Activated CD4-positive, alpha-beta T cell treated with anti-CD3 and anti-CD28 coated beads for 36 hours (primary cell): ENCODE results near the gene ERGIC1. TPM values are rescaled to one million over a fixed set of nuclear protein-coding genes. Genes with fewer than 3 reads are reported as not detected.

Experiments
- ATAC-seq: fragments of 200-7000 bp; cut with Tn5 transposase; one replicate; pipeline ENCODE4 v1.10.0; 2021; ENCODE audit warnings: mild to moderate bottlenecking, moderate library complexity
- CTCF ChIA-PET: fragments of 350-600 bp; sonication (Branson Sonifier 250); formaldehyde crosslinking; loops from one replicate; lab custom pipeline; 2021; ENCODE audit warnings: antibody characterized with exemption; lab: Charles Lee
- POLR2A ChIA-PET: fragments of 350-600 bp; sonication (Branson Sonifier 250); formaldehyde crosslinking; loops from one replicate; lab custom pipeline; 2021; ENCODE audit warnings: antibody characterized with exemption, inconsistent platforms; lab: Charles Lee
- DNase-seq: peaks from one replicate; pipeline ENCODE4 v3.0.0-alpha.2; 2020
- H3K27ac Mint-ChIP-seq: one replicate; pipeline ENCODE4 v1.8.0; 2021; ENCODE audit warnings: mixed read lengths
- H3K27me3 Mint-ChIP-seq: one replicate; pipeline ENCODE4 v1.8.0; 2021; ENCODE audit warnings: mixed read lengths
- H3K36me3 Mint-ChIP-seq: one replicate; pipeline ENCODE4 v1.8.0; 2021; ENCODE audit warnings: low read depth, mixed read lengths
- H3K4me1 Mint-ChIP-seq: one replicate; pipeline ENCODE4 v1.8.0; 2021; ENCODE audit warnings: mixed read lengths
- H3K4me3 Mint-ChIP-seq: one replicate; pipeline ENCODE4 v1.8.0; 2021; ENCODE audit warnings: mild to moderate bottlenecking, moderate library complexity, mixed read lengths
- H3K9me3 Mint-ChIP-seq: one replicate; pipeline ENCODE4 v1.8.0; 2021; ENCODE audit warnings: low read depth, mixed read lengths
- intact Hi-C, 2 experiments: fragments of 100-400 bp; cut with DNase I in 1 of 2; cut with micrococcal nuclease in 1 of 2; formaldehyde crosslinking; loops; one replicate each; pipeline versions ENCODE4 v1.14.2 to v1.15.1; 2022 to 2024; cut with DNase I, micrococcal nuclease
- total RNA-seq, 2 experiments: library from RNA; stranded (reverse); gene quantifications; one replicate each; pipeline ENCODE4 v1.2.3, GENCODE V29; 2021

The ERGIC1 gene
- total RNA-seq, 2 experiments from 2014 or later = 40.3 to 50.0 TPM

GRCh38 chr5:172898218-172898842 is 64.3 kb downstream of the ERGIC1 start:
- ChIA-PET CTCF (interaction anchor here (0.7 kb wide), 1 partner anchor 183 kb away, joined by 3 read pairs; no protein-coding TSS in a partner anchor), POLR2A (no interaction called here)
- H3K27me3 Mint-ChIP-seq = no peaks in the 10 kb centered on the region
- H3K27ac Mint-ChIP-seq = no peak overlapping the region
- intact Hi-C loops = no loop called here
- ATAC-seq (no peak), DNase-seq (no peak)
- H3K4me1 Mint-ChIP-seq = peaks cover 4% of the 10 kb centered on the region
- H3K4me3 Mint-ChIP-seq = no peak overlapping the region
- peaks cover 5% of the 10 kb centered on the region for H3K36me3 Mint-ChIP-seq
- H3K9me3 Mint-ChIP-seq = no peaks in the 10 kb centered on the region

- intact Hi-C loops = no loop called here
- Mint-ChIP-seq H3K4me1 (peaks cover 4% of the 10 kb centered on the region), H3K27ac (no peak overlapping the region), H3K9me3 (no peaks in the 10 kb centered on the region), H3K27me3 (no peaks in the 10 kb centered on the region), H3K36me3 (peaks cover 5% of the 10 kb centered on the region), H3K4me3 (no peak overlapping the region)
- ChIA-PET POLR2A (no interaction called here), CTCF (interaction anchor here (0.6 kb wide), 1 partner anchor 262 kb away, joined by 3 read pairs; no protein-coding TSS in a partner anchor)
- DNase-seq = no peak
- no peak for ATAC-seq
Observed at GRCh38 chr5:172898843-172899369, 64.9 kb downstream of the ERGIC1 start.

GRCh38 chr5:172899436-172899835 is 65.4 kb downstream of the ERGIC1 start:
- CTCF ChIA-PET = interaction anchor here (0.6 kb wide), 1 partner anchor 262 kb away, joined by 3 read pairs; no protein-coding TSS in a partner anchor
- intact Hi-C loops = no loop called here
- H3K4me1 Mint-ChIP-seq = peaks cover 4% of the 10 kb centered on the region
- DNase-seq = no peak
- H3K4me3 Mint-ChIP-seq = no peak overlapping the region
- H3K36me3 Mint-ChIP-seq = peaks cover 5% of the 10 kb centered on the region
- no peaks in the 10 kb centered on the region for H3K9me3 Mint-ChIP-seq
- no peak overlapping the region for H3K27ac Mint-ChIP-seq
- no peaks in the 10 kb centered on the region for H3K27me3 Mint-ChIP-seq
- no peak for ATAC-seq
- POLR2A ChIA-PET = no interaction called here

DNA sequence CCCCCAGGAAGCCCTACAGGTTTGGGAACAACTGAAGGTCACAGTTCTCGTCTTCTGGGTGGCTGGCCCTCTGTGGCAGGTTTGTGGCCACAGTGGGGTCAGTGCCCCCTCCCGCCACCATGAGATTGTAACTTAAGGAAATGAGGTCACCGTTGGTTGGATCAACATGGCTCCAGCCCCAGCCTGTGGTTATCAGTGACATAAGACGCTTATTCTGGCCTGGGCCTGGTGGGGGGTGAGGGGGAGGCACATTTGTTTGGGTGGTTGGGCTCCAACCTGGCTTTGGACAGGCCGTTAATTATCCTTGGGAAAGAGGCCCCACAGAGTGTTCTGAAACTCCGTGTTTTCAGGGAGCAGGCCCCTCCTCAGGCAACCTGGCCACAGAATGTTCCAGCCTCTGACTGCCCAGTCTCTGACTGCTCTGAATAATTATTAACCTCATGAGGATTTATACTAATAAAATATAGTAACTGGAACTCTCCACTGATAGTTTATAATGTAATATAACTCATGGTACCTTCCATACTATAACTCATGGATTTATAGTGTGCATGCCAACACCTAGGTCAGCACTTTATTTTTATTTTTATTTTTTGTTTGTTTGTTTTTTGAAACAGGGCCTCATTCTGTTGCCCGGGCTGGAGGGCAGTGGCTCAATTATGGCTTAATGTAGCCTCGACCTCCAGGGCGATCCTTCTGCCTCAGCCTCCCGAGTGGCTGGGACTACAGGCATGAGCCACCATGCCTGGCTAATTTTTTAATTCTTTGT is 67.1 kb downstream of the ERGIC1 start:
- DNase-seq = no peak
- H3K27ac Mint-ChIP-seq = no peak overlapping the region
- ChIA-PET CTCF (interaction anchor here (0.6 kb wide), 1 partner anchor 34 kb away, joined by 3 read pairs; no protein-coding TSS in a partner anchor), POLR2A (no interaction called here)
- H3K36me3 Mint-ChIP-seq = peaks cover 5% of the 10 kb centered on the region
- H3K4me1 Mint-ChIP-seq = peaks cover 4% of the 10 kb centered on the region
- intact Hi-C loops = no loop called here
- H3K4me3 Mint-ChIP-seq = no peak overlapping the region
- H3K27me3 Mint-ChIP-seq = no peaks in the 10 kb centered on the region
- no peak for ATAC-seq
- H3K9me3 Mint-ChIP-seq = no peaks in the 10 kb centered on the region

DNA sequence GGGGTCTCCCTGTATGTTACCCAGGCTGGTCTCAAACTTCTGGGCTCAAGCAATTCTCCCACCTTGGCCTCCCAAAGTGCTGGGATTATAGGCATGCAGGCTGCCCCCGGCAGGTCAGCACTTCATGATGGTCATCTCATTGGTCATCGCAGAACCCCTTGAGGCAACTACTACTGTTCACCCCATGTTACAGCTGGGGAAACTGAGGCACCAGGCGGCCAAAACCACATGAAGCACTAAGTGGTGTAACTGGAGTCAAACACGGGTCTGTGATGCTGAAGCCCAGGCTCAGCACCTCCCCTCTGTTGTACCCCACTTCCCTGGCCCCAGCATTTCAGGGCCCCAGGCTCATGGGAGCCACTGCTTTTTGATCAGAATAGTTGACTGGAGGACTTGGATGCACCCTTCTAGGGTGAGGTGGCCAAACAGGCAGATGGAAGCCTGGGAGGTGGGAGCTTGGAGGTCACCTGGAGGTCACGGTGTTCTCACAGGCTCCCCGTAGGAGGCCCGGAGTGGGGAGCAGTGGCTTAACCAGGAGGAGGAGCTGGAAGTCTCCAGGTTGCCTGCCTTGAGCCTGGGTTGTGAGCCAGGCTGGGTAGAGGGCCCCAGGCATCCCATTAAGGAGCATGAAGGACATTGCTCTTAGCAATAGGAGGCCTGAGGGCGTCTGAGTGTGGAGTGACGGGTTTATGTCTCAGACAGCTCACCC is 67.9 kb downstream of the ERGIC1 start:
- POLR2A ChIA-PET = no interaction called here
- no peak overlapping the region for H3K4me3 Mint-ChIP-seq
- CTCF ChIA-PET = no interaction called here
- H3K27me3 Mint-ChIP-seq = no peaks in the 10 kb centered on the region
- no peaks in the 10 kb centered on the region for H3K9me3 Mint-ChIP-seq
- intact Hi-C loops = no loop called here
- DNase-seq (no peak), ATAC-seq (no peak)
- H3K27ac Mint-ChIP-seq = no peak overlapping the region
- H3K36me3 Mint-ChIP-seq = peaks cover 5% of the 10 kb centered on the region
- H3K4me1 Mint-ChIP-seq = peaks cover 4% of the 10 kb centered on the region

GRCh38 chr5:172902497-172903472 is 68.7 kb downstream of the ERGIC1 start:
- ATAC-seq (no peak), DNase-seq (no peak)
- peaks cover 2% of the 10 kb centered on the region for H3K4me1 Mint-ChIP-seq
- peaks cover 5% of the 10 kb centered on the region for H3K36me3 Mint-ChIP-seq
- ChIA-PET POLR2A (no interaction called here), CTCF (no interaction called here)
- no peak overlapping the region for H3K4me3 Mint-ChIP-seq
- H3K27ac Mint-ChIP-seq = no peak overlapping the region
- H3K27me3 Mint-ChIP-seq = no peaks in the 10 kb centered on the region
- no peaks in the 10 kb centered on the region for H3K9me3 Mint-ChIP-seq
- intact Hi-C loops = no loop called here

DNA sequence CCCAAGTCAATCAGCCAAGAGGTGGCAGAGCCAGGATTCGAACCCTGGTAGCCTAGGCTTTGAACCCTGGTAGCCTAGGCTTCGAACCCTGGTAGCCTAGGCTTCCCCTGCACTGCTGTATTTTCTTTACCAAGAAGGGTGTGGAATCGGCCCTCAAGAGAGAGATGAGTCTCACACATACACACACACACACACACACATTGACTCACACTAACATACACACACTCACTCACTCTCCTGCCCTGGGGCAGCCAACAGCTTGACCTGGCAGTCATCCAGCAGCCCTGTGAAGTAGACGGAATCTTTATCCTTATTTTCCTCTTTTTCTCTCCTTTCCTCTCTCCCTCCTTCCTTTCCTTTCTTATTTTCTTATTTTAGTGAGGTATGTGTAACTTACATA is 69.7 kb downstream of the ERGIC1 start:
- POLR2A ChIA-PET = no interaction called here
- Mint-ChIP-seq H3K9me3 (no peaks in the 10 kb centered on the region), H3K4me1 (peaks cover 2% of the 10 kb centered on the region), H3K4me3 (no peak overlapping the region), H3K36me3 (peaks cover 2% of the 10 kb centered on the region), H3K27ac (no peak overlapping the region), H3K27me3 (no peaks in the 10 kb centered on the region)
- intact Hi-C loops = no loop called here
- DNase-seq = no peak
- CTCF ChIA-PET = no interaction called here
- no peak for ATAC-seq

GRCh38 chr5:172904312-172904642 is 70.2 kb downstream of the ERGIC1 start:
- Mint-ChIP-seq H3K9me3 (no peaks in the 10 kb centered on the region), H3K4me1 (peaks cover 2% of the 10 kb centered on the region), H3K27me3 (no peaks in the 10 kb centered on the region), H3K4me3 (no peak overlapping the region), H3K27ac (no peak overlapping the region), H3K36me3 (no peaks in the 10 kb centered on the region)
- ATAC-seq (no peak), DNase-seq (no peak)
- intact Hi-C loops = no loop called here
- ChIA-PET POLR2A (no interaction called here), CTCF (interaction anchor here (1.0 kb wide), 1 partner anchor 188 kb away, joined by 3 read pairs; no protein-coding TSS in a partner anchor)

- Mint-ChIP-seq H3K36me3 (peaks cover 2% of the 10 kb centered on the region), H3K27me3 (no peaks in the 10 kb centered on the region), H3K4me3 (no peak overlapping the region), H3K27ac (no peak overlapping the region), H3K4me1 (peaks cover 2% of the 10 kb centered on the region), H3K9me3 (no peaks in the 10 kb centered on the region)
- DNase-seq (no peak), ATAC-seq (no peak)
- ChIA-PET POLR2A (no interaction called here), CTCF (interaction anchor here (0.7 to 1.2 kb wide), 4 partner anchors 13 to 190 kb away, joined by 3 to 4 read pairs (median 3); no protein-coding TSS in a partner anchor)
- intact Hi-C loops = no loop called here
Observed at GRCh38 chr5:172904643-172905345, 70.7 kb downstream of the ERGIC1 start.
